GM23248 (cell line): ENCODE results near the gene MYADML2.

ENCODE experiments used
- EZH2 ChIP-seq: fragments of 200-600 bp; sonication (generic); IDR thresholded peaks from 2 replicates; pipeline ENCODE4 v1.6.1; 2018; ENCODE audit warnings: antibody characterized with exemption, mild to moderate bottlenecking; ENCODE audit not compliant: insufficient read depth, poor library complexity, severe bottlenecking
- EZH2phosphoT487 ChIP-seq: fragments of 200-600 bp; sonication (generic); IDR thresholded peaks from 2 replicates; pipeline ENCODE4 v1.6.1; 2018; ENCODE audit warnings: antibody characterized with exemption, moderate library complexity, mild to moderate bottlenecking, low read depth; ENCODE audit not compliant: insufficient read depth

DNA sequence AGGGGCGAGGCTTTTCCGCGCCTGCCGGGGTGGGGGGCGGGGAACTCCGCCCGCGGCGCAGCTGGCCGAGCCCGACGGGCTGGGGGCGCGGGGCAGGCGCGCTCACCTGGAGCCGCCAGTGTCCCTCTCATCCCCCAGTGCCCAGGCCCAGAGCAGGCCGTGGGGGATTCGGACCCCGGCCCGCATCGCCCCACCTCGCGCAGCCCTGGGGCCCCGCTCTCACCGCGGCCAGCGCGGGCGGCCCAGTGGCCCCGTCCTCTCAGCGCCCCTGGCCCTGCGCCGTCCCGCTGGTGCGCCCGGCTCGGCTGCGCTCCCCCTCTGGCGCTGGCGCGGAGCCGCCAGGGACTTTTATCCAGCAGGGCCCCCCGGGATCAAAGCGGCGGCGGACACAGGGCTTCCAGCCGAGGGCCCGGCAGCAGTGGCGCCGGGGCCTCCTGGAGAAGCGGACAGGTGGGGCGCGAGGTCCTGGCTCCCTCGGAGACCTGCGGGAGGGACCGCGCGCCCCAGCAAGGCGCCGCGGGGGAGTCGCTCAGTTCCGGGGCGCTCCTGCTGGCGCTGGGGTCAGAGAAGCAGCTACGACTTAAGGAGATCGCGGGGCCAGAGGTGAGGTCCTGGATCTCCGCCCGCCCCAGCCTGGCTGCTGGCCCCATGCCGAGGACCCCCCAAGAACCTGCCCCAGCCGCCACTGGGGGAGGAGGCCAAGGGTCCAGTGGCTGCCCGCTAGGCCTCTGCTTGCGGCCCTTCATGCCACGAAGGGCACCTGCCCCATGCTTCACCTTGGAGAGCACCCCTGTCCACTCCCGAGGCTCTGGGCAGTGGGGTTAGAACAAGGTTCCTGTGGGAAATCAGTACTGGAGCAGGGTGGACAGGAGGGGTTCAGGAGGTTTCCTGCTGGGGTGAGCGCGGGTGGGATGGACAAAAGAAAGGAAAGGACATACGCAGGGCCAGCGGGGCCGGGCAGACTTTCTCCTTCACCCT lies 14.8 kb upstream of the MYADML2 start:
- TF ChIP-seq EZH2 (peak; percentile 42), EZH2phosphoT487 (no peak)
